HL-60 (cell line): ENCODE results near the gene SNRPA.

ENCODE experiments used
- DNase-seq, 2 experiments: peaks; one replicate each; pipeline ENCODE4 v3.0.0-alpha.2; 2010 to 2020; ENCODE audit warnings: low read depth in 1 of 2, low spot score in 1 of 2
- H3K27ac ChIP-seq: fragments of 250-450 bp; sonication (Bioruptor Pico); replicated peaks from 2 replicates; pipeline ENCODE4 v1.5.1; 2020; ENCODE audit warnings: mild to moderate bottlenecking, moderate library complexity
- H3K27me3 ChIP-seq: fragments of 250-450 bp; sonication (Bioruptor Pico); 2 replicates; pipeline ENCODE4 v1.5.1; 2021; ENCODE audit warnings: mild to moderate bottlenecking, moderate library complexity; ENCODE audit not compliant: insufficient read depth, poor library complexity, severe bottlenecking
- H3K4me3 ChIP-seq: replicated peaks from 2 replicates; pipeline ENCODE4 v1.5.1; 2011; ENCODE audit warnings: mild to moderate bottlenecking, control low read depth, low read length; ENCODE audit not compliant: insufficient read depth
- CTCF ChIP-seq: IDR thresholded peaks from one replicate; pipeline ENCODE4 v1.5.1; 2011; ENCODE audit warnings: low read length, control low read depth, inconsistent platforms; ENCODE audit not compliant: insufficient read depth
- GABPA ChIP-seq: IDR thresholded peaks from 2 replicates; pipeline ENCODE4 v1.6.1; 2012; ENCODE audit warnings: low read depth
- POLR2AphosphoS5 ChIP-seq: IDR thresholded peaks from 2 replicates; pipeline ENCODE4 v1.6.1; 2012; ENCODE audit warnings: low read depth
- REST ChIP-seq: IDR thresholded peaks from 2 replicates; pipeline ENCODE4 v1.6.1; 2012; ENCODE audit warnings: low read depth; ENCODE audit not compliant: insufficient replicate concordance
- SPI1 ChIP-seq: IDR thresholded peaks from 2 replicates; pipeline ENCODE4 v1.6.1; 2012; ENCODE audit warnings: low read depth, mild to moderate bottlenecking, borderline replicate concordance

Gene SNRPA

GRCh38 chr19:40742886-40743285 is 8.1 kb upstream of the SNRPA start:
- no peak overlapping the region for H3K27ac ChIP-seq
- no peak overlapping the region for H3K4me3 ChIP-seq
- TF ChIP-seq GABPA, result no peak
- TF ChIP-seq REST, result no peak
- no peak for TF ChIP-seq SPI1
- no peak for TF ChIP-seq POLR2AphosphoS5
- TF ChIP-seq CTCF, result no peak
- no peak for DNase-seq
- no peaks in the 10 kb centered on the region for H3K27me3 ChIP-seq

GRCh38 chr19:40743926-40744325 is 7.1 kb upstream of the SNRPA start:
- no peak for DNase-seq
- Histone ChIP-seq H3K27ac (no peak overlapping the region), H3K27me3 (no peaks in the 10 kb centered on the region), H3K4me3 (no peak overlapping the region)
- TF ChIP-seq GABPA (no peak), REST (no peak), CTCF (no peak), SPI1 (no peak), POLR2AphosphoS5 (no peak)

- no peak overlapping the region for H3K27ac ChIP-seq
- no peak for DNase-seq
- TF ChIP-seq CTCF, result no peak
- no peak for TF ChIP-seq GABPA
- no peak for TF ChIP-seq SPI1
- TF ChIP-seq REST, result no peak
- TF ChIP-seq POLR2AphosphoS5, result no peak
- no peaks in the 10 kb centered on the region for H3K27me3 ChIP-seq
- H3K4me3 ChIP-seq, result no peak overlapping the region
These were observed 6.2 kb upstream of the SNRPA start for GRCh38 chr19:40744554-40745401.
